NCI-H2107 treated with DMSO at 0.1 percent for 48 hours (cell line): Measurements from ENCODE around the gene ARID3B.
A peak's percentile ranks its signal among the peaks of the same experiment; 100 is the strongest.

Source experiments
- DNase-seq: peaks from one replicate; lab custom pipeline; 2025; ENCODE audit not compliant: unreplicated experiment; lab: John Stamatoyannopoulos, UW

The ARID3B gene

DNA sequence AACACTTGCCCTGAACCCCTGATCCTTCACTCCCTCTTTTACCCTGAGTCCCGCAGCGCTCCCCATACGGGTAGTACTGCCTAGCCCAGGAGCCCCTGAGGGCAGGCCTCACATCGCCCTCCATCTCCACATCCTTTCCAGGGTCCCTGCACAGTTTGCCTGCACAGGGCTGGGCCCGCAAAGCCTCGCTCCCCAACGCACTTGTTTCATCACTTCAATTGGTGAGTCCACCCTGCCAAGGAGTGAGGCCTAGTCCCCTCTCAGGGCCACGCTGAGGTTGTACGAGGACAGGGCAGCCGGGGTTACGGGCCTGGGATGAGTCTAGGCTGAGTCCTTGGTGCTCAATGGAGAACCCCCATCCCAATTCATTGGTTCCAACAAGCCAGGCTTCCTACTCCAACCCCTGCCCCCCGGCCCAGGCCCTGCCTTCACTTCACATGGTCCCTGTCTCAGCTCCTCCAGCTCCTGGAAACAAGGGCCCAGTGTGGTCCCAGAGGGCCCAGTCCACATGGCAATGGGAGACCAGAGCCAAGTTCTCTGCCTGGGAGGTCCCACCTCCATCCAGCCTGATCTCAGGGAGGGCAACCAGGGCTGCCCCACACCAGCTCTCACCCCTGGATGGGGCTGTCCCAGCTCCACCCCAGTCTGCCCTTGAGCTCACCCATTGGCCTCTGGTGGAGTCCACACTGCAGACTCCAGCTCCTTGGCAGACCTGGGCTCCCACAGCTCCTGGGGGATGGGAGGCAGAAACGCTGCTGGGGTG is 62.2 kb downstream of the ARID3B start:
- DNase-seq = no peak

GRCh38 chr15:74603789-74604705 is 63.0 kb downstream of the ARID3B start:
- no peak for DNase-seq

DNA sequence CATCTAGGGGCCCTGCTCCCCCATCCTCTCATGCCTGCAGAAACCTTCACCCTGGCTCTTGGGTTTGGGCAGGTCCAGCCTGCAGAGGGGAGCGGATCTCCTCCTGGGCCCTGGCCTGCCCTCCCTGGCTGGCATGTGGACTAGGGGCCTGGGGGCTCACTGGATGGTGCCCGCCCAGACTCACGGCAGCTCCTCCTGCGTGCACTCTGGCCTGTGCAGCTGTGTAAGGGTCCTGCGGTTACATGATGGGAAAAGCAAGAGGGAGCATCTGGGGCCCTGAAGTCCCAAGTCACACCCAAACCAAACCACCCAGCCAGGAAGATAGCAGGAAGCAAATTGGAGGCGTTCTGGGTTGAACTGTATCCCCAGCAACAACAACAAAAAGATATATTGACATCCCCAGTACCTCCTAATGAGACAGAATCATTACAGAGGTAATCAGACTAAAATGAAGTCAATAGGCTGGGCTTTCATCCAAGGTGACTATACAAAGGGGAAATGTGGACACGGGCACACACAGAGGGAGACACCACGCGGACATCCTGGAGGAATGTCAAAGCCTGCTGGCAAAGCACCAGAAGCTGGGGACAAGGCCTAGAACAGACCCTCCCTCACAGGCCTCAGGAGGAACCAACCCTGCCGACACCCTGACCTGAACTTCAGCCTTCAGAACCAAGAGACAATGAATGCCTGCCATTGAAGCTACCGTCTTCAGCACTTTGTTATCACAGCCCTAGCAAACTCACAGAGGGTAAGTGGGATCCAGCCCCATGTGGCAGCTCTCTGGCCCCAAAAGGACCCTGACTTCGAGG is 64.2 kb downstream of the ARID3B start:
- DNase-seq = no peak

DNA sequence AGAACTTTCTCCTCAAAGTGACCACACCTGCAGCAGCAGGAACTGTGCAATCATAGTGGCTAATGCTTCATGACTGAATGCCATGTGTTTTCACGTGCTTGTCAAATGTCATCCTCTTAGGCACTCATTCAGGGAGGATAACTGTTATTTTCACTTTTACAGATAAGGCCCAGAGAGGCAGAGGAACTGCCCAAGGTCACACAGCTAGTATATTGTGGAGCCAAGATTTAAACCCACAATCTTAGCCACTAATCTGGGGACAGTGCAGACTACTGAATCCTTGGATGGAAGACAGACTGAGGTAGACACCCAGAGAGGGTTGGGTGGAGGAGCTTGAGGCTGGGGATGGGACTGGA is 64.8 kb downstream of the ARID3B start:
- DNase-seq = no peak

DNA sequence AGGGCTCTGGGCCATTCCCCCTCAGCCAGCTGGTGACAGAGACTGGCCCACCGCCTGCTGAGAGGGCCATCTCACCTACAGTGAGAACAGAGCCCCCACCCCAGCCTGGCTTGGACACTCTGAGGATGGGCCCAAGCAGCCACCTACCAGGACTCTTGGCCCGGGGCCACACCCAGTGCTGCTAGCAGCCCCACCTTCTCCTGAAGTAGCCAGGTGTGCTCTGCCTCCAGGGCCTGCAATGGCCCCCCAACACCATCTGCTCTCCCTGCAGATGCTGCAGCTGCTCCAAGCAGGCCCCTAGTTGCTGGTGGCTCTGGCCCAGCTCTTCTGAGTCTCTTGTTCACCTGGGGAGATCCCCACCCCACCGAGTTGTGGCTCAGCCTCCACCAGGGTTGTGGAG is 67.8 kb downstream of the ARID3B start:
- no peak for DNase-seq

- no peak for DNase-seq
These were observed 68.9 kb downstream of the ARID3B start for GRCh38 chr15:74609938-74610301.

- no peak for DNase-seq
These were observed 69.4 kb downstream of the ARID3B start for GRCh38 chr15:74610302-74610951.

GRCh38 chr15:74611341-74611740 is 70.3 kb downstream of the ARID3B start:
- DNase-seq = no peak

GRCh38 chr15:74611834-74612233 is 70.8 kb downstream of the ARID3B start:
- DNase-seq = no peak

DNA sequence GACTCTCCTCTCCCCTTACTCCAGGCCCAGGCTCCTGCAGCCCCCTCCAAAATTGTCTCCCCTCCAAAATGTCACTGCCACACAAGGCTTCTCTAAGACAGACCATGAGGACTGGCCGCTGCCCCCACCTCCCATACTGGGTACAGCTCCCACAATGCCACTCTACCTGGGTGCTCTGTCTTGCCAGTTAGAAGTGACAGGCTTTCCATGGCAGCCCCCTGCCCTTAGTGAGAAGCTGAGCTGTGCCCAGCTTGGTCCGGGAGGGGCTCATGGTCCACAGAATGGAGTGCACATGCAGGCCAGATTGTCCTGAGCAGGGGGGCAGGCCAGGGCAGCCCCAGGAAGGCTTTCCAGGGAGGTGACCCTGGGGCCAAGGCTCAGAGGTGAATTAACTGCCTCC is 71.7 kb downstream of the ARID3B start:
- DNase-seq = no peak

DNA sequence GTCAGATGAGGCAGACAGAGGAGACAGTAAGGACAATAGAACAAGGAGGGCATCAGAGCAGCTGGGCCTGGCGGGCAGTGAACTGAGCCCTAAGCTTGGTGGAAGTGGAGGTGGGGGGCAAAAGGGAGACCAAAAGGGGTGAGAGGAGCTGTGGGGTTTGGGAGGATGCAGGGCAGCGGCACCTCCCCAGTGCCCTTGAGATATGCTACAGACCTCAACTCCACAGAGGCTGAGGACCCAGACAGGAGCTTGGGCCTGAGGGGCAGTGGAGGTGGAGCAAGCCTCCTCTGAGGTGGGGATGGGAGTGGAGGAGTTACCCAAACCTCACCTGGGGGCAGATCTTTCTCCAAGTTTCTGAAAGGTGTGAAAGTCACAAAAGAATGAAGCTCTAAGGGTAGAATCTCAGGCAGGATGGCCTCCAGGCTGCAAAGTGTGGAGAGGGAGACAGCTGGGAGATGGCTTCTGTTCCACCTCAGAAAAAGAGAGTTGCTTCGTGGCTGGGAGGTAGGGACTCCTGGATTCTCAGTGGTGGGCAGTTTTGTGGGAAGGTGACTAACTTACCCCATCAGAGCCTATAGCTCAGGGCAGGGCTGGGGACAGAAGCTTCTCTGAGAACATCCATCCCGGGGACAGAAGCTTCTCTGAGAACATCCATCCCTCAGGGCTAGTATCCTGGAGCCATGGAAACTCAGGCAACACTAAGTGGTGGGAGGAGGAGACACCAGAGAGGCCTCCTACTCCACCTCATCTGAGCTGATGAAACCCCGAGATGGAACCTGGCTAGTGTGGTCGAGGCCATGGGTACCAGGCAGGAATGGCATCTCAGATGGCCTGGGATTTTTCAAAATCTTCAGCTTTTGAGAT is 72.3 kb downstream of the ARID3B start:
- DNase-seq = no peak

DNA sequence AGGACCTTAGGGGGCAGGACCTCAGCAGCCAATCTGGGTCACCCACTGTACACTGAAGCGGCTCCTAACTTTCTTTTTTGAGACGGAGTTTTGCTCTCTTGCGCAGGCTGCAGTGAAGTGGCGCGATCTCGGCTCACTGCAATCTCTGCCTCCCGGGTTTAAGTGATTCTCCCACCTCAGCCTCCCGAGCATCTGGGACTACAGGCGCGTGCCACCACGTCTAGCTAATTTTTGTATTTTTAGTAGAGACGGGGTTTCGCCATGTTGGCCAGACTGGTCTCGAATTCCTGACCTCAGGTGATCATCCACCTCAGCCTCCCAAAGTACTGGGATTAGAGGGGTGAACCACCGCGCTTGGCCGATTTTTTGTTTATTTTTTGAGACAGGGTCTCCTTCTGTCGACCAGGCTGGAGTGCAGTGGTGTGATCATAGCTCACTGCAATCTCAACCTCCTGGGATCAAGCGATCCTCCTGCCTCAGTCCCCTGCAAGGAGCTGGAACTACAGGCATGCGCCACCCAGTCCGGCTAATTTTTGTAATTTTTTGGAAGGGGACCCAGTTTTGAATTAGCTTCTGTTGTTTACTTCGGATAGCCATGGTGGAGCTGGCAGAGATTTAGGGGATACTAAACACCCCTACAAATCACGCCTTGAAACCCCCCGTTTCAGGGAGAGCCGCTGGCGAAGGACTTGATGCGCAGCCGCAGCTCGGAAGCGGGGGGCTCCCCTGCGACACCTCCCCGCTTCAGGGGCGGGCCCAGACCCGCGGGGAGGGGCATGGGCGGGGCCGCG is 73.1 kb downstream of the ARID3B start:
- no peak for DNase-seq

DNA sequence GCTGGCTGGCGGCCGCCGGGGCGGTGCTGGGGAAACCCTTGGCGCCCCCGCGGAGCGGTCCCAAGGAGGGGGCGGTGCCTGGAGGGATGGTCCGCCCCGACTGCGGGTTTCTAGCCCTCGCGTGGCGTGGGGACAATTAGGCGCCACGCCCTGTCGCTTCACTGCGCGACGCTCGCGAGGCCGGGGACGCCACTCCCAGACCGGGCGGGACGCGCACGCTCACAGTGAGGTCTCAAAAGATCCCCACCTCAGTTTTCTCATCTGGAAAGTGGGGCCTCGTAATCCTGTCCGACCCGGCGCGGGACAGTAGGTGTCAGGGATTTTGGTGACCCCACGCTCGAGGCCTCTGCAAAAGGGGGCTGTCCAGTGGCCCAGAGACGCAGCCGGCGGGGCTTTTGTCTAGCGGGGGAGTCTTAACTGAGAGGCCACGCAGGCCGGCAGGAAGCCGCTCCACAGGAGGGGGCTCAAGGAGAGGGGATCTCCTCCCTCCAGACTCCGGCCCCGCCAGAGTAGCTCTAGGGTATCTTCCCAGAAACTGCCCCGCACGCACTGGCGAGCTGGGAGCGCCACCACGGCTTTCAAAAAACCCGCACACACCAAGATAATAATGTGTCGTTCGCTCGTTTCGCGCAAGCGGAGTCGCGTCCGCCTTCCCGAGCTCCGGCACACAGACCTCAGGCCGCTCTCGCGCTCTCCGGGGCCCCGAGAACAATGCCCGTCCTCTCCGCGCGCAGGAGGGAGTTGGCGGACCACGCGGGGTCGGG is 73.9 kb downstream of the ARID3B start:
- no peak for DNase-seq

GRCh38 chr15:74615508-74616365 is 74.7 kb downstream of the ARID3B start, which contains the start of gene CLK3:
Gene CLK3 (plus strand): TSS chr15:74615836. CDS start chr15:74619197, 3,361 bp downstream.
- peak; percentile 48 for DNase-seq

DNA sequence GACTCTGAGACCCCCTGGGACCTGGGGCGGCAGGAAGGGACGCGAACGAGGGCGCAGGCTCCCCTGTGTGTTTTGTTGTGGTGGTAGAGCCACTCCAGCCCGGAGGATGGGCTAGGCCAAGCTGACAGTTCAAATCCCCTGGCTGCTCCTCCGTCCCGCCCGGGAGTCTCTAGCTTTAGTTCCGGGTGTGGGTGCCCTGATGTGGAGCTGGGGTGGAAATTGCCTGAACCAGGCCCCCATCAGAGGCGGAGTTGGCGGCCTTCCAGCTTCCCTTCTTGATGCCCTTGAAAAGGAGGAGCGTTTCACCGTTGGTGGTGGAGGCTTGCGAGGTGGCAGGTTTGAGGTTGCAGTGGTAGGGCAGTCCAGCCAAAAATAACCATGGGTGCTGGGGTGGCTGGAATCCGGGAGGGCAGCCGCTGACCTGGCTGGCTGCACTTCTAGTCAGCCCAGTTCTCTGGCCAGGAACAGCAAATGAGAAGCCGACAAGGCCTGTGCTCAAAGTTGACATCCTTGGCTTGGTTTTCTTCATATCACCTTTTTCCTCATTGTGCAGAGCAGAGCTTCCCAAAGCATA is 75.4 kb downstream of the ARID3B start:
- DNase-seq = no peak

- DNase-seq = no peak
These were observed 76.0 kb downstream of the ARID3B start for GRCh38 chr15:74616996-74617395.
